Activated naive CD4-positive, alpha-beta T cell treated with Interleukin-2 at 50 U/mL for 16 hours (primary cell): ENCODE data around the gene DPM1.

Source experiments
- DNase-seq: peaks from one replicate; pipeline ENCODE4 v3.0.0-alpha.2; 2020

DPM1 gene

GRCh38 chr20:50892394-50892793 lies 65.9 kb downstream of the DPM1 start:
- DNase-seq: no peak

GRCh38 chr20:50891138-50891537 lies 67.2 kb downstream of the DPM1 start:
- no peak for DNase-seq

DNA sequence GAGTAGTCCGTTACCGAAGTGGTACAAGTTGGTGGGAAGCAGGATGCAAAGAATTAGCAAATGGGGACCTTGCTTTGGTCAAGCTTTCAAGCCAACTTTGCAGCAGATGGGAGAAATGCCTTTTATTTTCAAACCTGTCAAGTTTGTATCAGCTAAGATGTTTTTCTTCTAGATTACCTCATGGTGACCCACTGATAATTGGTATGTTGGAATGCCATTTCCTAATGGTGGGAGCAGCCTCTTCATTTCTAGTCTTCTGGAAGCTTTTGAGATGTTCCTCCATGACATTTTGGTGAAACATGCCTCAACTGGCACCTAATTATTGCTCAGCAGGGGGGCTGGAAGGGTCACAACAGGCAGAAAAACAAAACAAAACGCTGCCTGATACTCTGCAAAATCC lies 70.8 kb downstream of the DPM1 start:
- no peak for DNase-seq

DNA sequence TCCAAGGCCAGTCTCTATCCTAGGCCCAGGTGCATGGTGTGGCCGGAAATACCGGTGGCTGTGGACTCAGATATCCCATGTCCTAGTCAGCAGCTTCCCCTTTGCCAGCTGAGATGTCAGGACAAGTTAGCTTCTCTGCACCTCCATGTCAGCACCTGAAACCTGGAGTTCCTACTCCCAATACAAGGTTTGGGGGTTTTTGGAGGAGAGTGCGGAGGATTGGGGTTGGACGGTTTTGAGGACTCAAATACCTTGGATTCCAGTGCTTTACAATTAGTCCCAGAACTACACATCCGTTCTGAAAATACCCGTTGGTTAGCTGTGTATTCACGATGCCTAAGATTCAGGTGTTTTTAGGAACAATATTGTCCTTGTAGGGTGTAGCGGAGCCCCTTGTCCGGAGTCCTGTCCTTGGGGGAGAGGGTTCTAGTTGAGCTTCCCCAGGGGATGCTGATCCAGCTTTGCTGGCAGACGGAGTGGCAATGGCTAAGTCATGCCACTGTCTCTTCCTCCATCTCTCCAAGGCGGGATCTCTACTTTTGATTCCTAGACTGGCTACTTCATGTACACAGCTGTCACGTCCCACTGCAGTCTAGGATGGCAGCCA lies 72.0 kb downstream of the DPM1 start:
- no peak for DNase-seq

- DNase-seq: no peak
These were observed 72.6 kb downstream of the DPM1 start for GRCh38 chr20:50885781-50886180.

- DNase-seq: no peak
These were observed 73.3 kb downstream of the DPM1 start for GRCh38 chr20:50885068-50885467.
